ENCODE results near the gene PADI2. TPM values are rescaled to one million over a fixed set of nuclear protein-coding genes. Genes with fewer than 3 reads are reported as not detected.
"Not testable (repeated sequence)": the region's sequence is repeated elsewhere in the genome, so short reads cannot be mapped to it uniquely, and the experiment has no call there.

The PADI2 gene
- total RNA-seq, 2 donors from 2014 or later: 1.00 to 1.6 TPM

DNA sequence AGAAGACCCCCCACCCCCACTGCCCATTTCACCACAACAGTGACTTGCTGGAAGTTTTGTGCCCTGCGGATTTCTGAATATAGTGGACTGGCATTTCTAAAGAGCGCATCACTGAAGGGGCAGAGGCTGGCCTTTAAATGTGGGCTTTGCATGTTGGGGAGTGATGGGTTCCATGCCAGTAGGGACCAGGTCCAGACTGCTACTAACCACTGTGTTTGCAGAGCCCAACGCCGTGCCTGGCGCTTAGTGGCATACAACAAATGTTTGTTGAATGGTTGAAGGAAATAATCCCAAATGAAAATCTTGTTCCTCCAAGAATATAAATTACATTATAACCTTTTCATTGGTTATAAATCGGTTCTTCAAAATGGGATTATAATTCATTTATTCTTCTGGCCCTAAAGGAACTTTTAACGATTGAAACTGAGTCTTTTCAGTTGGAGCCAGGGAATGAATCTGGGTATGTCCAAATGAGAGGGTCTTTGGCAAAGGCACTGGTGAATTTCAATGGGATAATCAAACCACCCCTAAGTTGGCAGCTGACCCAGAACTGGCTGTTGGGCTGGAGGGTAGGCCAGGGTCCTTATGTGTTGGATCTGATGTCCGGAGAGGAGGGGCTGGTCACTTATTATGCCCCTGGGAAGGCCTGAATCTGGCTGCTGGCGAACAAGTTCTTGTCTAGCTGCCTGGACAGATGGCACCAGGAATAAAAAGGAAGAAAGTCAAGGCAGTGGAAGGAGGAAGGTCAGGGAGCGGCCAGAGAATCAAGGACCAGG lies 51.6 kb downstream of the PADI2 start:
- peak; percentile 53 for DNase-seq (ENCODE audit: low spot score)
- intact Hi-C loops (cut with DNase I): no loop called here

DNA sequence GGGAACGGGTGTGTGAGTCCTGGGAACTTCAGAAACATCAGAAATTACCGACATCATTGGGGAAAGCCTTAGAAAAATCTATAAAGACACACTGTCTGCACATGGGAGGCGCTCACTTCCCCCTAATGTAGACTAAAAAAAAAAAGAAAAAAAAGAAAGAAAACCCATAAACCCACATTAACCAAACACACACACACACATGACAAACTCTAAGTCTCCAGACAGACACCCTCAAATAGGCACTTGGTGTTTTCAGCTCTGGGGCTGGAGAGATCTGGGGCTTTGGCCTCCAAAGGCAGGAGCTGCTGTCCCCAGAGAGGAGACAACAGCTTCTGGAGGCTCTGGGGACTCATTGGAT lies 52.2 kb downstream of the PADI2 start:
- DNase-seq (ENCODE audit: low spot score): peak; percentile 37
- intact Hi-C loops (cut with DNase I): no loop called here

DNA sequence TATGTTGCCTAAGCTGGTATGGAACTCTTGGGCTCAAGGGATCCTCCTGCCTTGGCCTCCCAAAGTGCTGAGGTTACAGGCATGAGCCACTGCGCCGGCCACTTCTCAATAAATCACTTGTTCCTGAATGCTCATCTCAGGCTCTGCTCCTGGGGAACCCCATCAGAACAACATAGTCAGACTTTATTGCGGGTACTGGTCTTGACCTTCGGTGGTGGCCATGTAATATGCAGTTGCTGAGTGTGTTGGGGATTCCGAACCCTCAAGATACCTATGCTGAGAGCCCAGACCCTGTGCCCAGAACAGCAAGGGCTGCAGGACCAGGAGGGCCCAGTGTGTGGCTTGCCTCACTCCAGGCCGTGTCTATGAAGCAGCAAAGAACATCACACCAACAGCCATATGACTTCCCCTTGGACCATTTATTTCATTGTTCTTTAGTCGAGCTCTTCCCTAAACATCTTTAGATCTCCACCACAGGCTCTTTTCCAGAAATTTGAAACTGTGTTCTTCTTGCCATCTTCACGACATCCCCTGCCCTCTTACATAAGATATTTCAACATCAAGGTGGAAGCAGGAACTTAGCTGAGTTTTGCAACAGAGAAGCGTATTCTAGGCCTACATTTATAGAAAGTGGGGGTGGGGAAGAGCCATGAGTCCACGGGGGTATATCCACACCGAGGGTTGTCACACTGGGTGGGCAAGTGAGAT lies 52.7 kb downstream of the PADI2 start:
- peak; percentile 55 for DNase-seq (ENCODE audit: low spot score)
- intact Hi-C loops (cut with DNase I): no loop called here

DNA sequence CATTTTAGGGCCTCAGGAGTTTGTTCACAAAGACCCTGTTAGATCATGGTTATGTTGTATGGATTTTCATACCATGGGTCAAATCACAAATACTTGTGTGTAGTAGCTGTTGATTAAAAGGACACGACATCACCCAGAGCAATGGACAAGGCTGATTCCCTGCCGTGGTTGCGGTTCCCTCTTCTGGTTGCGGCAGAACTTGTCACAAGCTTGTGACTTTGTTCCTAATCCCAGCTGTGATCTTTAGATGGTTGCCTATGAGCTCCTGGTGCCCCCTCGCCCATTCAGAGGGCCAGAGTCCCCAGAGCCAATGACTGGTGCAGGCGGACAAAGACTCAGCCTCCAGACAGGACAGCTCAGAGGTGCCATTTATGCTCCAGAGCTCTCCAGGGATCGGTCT lies 53.6 kb downstream of the PADI2 start:
- peak; percentile 69 for DNase-seq (ENCODE audit: low spot score)
- intact Hi-C loops (cut with DNase I): no loop called here

DNA sequence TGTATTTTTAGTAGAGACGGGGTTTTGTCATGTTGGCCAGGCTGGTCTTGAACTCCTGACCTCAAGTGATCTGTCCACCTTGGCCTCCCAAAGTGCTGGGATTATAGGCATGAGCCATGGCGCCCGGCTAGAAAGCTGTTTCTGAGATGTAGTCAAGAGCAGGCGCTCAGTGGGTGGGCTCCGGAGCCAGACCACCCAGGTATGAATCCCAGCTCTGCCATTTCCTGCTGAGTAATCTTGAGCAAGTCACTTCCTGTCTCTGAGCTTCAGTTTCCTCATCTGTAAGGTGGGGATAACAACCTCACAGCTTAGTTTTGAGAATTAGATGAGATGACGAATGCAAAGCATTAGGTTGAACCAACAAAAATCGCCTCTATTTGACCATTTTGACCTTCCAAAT lies 56.5 kb downstream of the PADI2 start:
- intact Hi-C loops (cut with DNase I): not testable (repeated sequence)

DNA sequence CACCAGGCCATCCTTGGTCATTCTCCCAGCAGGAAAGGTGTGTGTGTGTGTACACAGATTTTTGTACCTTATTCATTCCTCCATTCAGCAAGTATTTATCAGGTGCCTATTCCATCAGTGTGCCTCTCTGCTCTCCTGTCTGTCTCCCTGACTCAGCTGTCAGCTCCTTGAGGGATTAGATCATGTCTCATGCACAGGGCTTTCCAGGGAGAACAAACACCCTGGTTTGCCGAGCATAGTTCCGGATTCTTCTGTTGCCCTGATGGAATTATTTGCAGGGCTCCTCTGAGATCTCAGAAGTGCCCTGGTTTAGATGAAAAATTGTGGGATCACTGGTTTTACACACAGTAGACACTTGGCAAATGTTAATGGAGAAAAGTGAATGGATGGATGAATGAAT lies 57.4 kb downstream of the PADI2 start:
- intact Hi-C loops (cut with DNase I): no loop called here
- DNase-seq (ENCODE audit: low spot score): no peak

More for the DNA sequence above, 56.5 kb downstream of the PADI2 start:
- peak; percentile 49 for DNase-seq (ENCODE audit: low spot score)

DNA sequence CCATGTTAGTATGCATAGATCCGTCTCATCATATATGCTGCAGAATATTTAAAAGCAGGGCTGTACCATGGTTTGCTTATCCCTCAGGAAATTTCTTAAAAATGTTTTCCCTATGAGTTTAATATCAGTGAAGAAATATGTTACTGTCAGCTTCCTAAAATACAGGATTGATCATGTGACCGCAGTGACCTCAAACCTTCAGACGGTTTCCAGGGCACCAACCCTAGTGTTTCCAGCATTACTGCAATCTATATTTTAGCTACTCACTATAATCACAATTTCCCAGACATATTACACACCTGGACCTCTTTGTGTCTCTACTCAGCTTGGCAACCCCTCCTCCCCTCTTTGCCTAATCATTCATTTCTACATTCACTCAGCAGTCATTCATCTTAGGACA lies 57.8 kb downstream of the PADI2 start:
- DNase-seq (ENCODE audit: low spot score): no peak
- intact Hi-C loops (cut with DNase I): no loop called here

DNA sequence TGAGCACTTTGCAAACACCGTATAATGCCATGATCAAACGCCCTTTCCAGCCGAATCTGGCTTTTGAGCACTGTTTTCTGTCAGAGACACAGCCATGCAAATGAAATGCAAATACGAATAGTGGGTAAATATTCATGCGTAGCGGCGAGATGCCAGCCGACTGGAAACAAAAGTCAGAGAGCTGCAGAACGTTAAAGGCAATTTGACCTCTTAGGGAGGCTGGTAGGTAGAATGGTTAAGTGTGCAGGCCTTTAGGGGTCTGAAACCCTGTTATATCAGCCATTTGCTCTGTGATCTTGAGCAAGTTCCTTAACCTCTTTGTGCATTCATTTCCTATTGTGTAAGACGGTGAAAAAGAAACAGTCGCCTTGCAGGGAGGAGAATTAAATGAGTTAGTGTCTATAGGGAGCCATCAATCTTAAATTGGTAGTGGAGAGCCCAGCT lies 58.9 kb downstream of the PADI2 start:
- no peak for DNase-seq (ENCODE audit: low spot score)
- intact Hi-C loops (cut with DNase I): no loop called here

DNA sequence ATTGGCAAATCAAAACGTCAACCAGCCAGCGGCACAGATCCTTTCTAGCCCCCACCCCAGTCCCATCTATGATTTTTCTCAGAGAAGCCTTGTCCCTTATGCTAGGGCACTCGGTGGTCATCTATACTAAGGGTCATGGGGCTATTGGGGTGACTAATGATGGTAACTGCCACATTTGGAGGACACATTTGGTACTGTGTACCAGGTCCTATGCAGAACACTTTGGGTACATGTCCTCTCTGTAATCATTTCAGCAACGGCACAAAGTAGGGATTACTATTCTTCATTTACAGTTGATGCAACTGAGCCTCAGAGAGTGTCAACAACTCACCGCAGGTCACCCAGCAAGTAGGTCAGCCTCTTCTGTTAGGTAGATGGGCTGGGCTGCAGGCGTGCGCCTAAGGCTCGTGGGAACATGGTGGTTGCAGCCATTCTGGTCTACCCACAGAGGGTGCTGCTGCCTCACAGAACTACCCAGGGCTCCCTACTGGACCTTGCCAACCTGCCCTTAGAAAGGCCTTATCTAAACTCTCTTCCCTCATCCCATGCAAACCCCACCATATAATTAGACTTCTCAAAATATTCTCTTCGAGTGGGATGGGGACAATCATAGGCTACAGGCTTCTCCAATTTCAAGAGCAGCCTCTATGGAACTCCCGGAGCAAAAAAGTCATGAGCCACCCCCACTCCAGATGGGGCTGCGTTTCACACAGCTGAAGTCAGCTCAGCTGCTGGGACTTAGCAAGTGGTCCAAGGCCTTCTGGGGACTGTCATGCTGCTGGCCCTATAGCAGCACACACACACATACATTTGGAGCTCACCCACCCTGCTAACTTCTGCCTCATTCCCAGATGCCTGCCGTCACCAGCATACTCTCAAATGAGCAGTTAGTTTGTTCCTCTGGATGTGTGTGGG lies 59.6 kb downstream of the PADI2 start:
- intact Hi-C loops (cut with DNase I): loop anchor here (5.0 kb wide), 1 partner anchor 178 kb away; no protein-coding TSS in a partner anchor
- DNase-seq (ENCODE audit: low spot score): no peak

DNA sequence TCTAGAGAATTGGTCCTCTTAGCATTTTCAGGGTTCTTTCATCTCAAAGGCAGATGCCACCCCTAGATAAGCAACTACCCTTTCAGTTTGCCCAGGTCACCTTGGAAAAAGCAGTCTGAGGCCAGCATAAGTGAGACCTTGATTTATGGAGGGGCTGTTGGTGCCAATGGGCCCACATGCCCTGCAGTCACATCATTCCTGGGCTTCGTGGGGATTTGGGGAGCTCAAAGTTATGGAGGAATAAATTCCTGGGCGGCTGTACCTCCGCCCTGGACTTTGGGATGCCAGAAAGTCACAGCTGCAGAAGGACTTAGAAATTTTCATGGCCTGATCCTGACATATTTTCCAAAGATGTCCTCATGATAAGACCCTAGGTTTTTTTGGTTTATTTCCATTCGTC lies 62.7 kb downstream of the PADI2 start:
- intact Hi-C loops (cut with DNase I): loop anchor here (5.0 kb wide), 1 partner anchor 181 kb away; no protein-coding TSS in a partner anchor
- no peak for DNase-seq (ENCODE audit: low spot score)

DNA sequence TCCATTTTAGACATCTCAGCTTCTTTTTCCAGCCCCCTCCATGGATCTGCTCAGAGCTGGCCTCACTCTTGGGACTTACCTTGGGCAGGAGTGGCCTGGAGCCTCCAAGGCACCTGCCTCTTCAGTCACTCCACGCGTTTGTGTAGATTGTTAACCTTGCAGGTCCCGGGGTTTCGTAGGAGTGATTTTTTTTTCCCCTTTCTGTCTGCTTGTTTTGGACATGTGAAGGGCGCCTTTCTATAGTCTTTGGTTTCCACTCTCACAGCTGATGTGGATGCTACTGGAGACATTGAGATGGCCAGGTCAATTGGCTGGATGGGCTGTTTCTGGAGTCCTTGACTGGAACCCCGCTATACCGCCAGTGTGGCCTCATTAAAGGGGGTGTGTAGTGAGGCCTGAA lies 63.5 kb downstream of the PADI2 start:
- intact Hi-C loops (cut with DNase I): loop anchor here (5.0 kb wide), 1 partner anchor 182 kb away; no protein-coding TSS in a partner anchor

DNA sequence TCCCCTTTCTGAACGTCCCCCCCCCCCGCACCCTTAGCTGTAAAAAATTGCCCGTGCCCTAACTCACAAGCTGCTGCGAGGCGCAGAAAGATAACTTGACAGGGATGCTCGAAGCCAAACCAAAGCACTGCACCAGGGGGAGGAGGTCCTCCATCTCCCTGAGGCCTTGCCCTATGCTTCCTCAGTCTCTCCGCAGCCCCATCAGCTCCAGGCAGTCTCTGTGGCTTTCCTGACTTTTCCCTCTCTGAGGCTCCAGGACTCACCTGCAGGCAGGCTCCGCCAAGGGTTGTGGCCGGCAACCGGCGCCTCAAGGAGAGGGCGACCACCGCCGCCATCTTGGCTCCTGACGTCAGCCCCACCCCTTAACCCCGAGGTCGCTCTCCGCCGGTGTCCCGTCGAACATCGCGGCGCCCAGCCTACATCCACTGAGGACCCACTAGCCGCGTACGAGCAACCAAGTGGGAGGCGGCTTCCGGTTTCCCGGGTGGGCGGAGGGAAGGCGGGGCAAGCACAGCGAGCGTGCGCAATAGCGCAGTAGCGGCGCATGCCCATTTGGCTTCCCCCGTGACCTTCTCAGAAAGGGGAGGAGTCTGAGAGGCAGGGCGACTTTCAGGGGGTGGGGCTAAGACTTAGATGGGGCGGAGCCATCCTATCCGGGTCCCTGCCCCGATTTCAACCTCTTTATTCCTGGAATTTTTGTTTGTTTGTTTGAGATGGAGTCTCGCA lies 65.4 kb downstream of the PADI2 start, which contains the start of gene SDHB:
Gene SDHB, minus strand, starts transcription at position 348 of the 726 bp plus-strand sequence. Its CDS starts 13 bp downstream, at position 335.
- peak; percentile 100 for DNase-seq (ENCODE audit: low spot score)
- intact Hi-C loops (cut with DNase I): no loop called here

More for the DNA sequence above, 63.5 kb downstream of the PADI2 start:
- no peak for DNase-seq (ENCODE audit: low spot score)

DNA sequence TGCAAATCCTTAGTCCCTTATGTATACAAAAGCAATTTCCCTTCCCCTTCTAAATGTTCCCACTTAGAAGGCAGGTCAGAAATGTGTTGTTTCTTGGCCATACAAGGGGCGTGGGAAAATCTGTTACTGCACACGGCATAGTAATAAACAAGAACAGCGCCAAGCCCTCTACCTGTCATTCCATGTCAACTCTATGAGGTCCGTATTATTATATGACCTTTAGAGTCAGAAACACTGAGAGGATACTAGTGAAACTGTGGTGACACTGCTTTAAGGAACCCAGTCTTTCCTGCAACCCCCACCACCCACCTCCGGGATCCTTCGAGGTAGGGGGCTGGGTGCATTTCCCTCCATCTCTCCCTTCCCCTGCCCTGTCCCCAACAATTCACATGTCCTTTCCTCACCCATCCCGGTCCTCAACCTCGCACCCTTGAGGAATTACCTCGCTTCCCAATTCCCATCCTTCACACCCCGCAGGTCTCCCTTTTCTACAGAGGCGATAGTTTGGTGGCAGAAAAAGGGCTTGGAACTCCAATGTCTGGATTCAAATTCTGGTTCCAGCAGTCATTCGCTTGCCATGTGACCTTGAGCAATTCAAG lies 66.1 kb downstream of the PADI2 start:
- intact Hi-C loops (cut with DNase I): no loop called here
- DNase-seq (ENCODE audit: low spot score): no peak

DNA sequence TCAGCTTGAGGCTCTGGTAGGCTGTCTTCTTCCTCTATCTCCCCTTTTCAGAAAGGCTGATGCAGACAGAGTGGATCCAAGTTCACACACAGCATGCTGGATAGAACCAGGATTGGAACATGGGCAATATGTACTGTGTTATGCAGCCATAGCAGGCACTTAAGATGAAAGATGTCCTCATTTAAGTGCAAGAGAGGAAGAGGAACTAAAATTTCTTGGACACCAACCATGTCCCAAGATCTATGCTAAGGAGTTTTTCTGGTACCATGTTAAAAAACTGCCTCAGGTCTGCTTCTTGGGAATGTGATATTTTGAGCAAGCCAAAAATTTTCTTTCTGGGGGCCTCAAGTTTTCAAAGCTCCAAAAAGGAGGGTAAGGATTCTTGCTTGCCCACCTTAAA lies 66.6 kb downstream of the PADI2 start:
- no peak for DNase-seq (ENCODE audit: low spot score)
- intact Hi-C loops (cut with DNase I): no loop called here

DNA sequence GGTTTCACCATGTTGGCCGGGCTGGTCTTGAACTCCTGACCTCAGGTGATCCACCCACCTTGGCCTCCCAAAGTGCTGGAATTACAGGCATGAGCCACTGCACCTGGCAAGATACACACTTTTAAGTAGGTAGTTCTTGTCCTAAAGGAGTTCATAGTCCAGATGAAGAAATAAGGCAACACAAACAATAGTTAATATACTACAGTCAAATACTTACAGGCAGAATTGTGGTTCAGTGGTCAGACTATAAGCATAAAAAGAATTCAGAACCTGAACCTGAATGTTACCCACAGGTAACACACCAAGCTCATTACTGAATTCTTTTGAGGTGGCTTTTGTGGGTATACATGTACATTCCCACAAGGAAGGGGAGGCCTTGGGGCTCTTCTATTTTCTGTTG lies 67.2 kb downstream of the PADI2 start:
- intact Hi-C loops (cut with DNase I): no loop called here
- DNase-seq (ENCODE audit: low spot score): no peak

DNA sequence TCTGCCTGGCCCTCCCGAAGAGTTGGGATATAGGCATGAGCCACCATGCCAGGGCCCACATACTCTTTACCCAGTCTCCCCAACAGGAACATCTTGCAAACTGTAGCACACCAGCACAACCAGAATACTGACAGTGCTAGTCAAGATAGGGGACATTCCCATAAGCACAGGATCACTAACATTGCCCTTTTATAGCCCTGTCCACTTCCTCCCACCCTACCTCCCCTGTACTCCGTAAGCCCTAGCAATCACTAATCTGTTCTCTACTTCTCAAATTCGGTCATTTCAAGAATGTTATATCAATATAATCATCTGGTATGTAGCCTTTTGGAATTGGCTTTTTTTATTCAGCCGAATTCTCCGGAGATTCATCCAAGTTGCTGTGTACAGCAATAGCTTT lies 71.3 kb downstream of the PADI2 start:
- no peak for DNase-seq (ENCODE audit: low spot score)
- intact Hi-C loops (cut with DNase I): loop anchor here (5.0 to 10.0 kb wide), 2 partner anchors 93 to 96 kb away; no protein-coding TSS in a partner anchor

DNA sequence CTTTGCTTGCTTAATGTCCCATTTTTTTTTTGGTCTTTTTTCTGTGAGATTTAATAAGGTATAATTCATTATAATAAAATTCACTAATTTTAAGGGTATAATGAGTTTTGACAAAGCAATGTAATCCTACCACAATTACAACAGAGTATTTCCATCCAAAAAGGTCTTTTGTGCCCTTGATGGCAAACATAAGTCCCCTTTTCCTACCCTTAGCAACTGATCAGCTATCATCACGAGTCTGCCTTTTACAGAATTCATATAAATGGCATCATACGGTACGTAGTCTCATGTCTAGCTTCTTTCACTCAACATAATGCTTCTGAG lies 73.0 kb downstream of the PADI2 start:
- intact Hi-C loops (cut with DNase I): loop anchor here (5.0 to 10.0 kb wide), 2 partner anchors 91 to 94 kb away; no protein-coding TSS in a partner anchor
- no peak for DNase-seq (ENCODE audit: low spot score)

DNA sequence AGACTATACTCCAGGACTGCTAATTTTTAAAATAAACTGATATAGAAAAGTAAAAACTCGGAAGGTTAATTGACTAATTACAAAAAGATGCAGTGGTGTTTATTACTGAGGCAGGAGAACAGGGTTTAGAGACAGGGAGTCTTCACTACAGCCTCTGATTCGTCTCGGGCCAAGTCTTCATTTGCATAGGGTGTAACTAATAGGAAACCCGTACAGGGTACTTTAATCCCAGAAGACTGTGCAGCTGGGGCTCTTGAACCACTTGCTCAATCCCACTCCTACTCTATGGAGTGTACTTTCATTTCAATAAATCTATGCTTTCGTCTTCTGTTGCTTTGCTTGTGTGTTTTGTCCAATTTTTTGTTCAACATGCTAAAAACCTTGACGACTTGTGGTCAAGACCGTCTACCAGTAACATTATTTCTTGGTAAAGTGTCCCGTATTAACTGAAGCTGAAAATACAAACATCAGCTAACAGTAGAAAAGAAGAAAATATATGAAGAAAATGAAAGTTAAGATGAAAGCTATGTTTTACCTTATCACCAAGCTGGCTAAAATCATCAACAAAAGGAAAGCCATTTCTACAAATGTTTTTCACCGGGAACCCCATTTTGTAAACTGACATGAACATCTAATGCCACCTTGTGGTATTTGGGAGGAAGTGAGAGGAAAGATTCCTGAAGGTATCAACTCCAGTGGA lies 73.5 kb downstream of the PADI2 start:
- intact Hi-C loops (cut with DNase I): loop anchor here (5.0 to 10.0 kb wide), 2 partner anchors 91 to 93 kb away; no protein-coding TSS in a partner anchor
- DNase-seq (ENCODE audit: low spot score): no peak
